Kidney (tissue), 14 donors: ENCODE measurements around the gene PSEN2. TPM values are rescaled to one million over a fixed set of nuclear protein-coding genes. Genes with fewer than 3 reads are reported as not detected.

Experiments
- DNase-seq, 5 donors: peaks; one replicate each; pipeline ENCODE4 v3.0.0-alpha.2; 2013 to 2020
- FAIRE-seq: peaks from 2 replicates; lab custom pipeline; 2012; peaks lifted over from hg19 to GRCh38; lab: Jason Lieb, UNC
- H3K27ac ChIP-seq, 2 donors: one replicate each; pipeline ENCODE4 v1.7.0; 2013; ENCODE audit warnings: low read depth in 2 of 2, low read length in 2 of 2, inconsistent platforms in 1 of 2
- H3K27me3 ChIP-seq: one replicate; pipeline ENCODE4 v1.7.1; 2013; ENCODE audit warnings: low read length, inconsistent platforms; ENCODE audit not compliant: control insufficient read depth, insufficient read depth
- H3K36me3 ChIP-seq, 3 donors: one replicate each; pipeline versions ENCODE4 v1.7.0 to v1.7.1; 2013; ENCODE audit warnings: low read length in 3 of 3, control low read depth in 1 of 3, inconsistent platforms in 1 of 3; ENCODE audit not compliant: insufficient read depth in 3 of 3, control insufficient read depth in 2 of 3
- H3K4me1 ChIP-seq, 3 donors: one replicate each; pipeline versions ENCODE4 v1.7.0 to v1.7.1; 2013; ENCODE audit warnings: low read length in 3 of 3, inconsistent platforms in 1 of 3, low read depth in 1 of 3; ENCODE audit not compliant: control insufficient read depth in 2 of 3, insufficient read depth in 2 of 3
- H3K4me3 ChIP-seq, 3 donors: one replicate each; pipeline versions ENCODE4 v1.7.0 to v1.8.1; 2013; ENCODE audit warnings: low read length in 3 of 3, control low read depth in 1 of 3, inconsistent platforms in 1 of 3
- H3K9ac ChIP-seq, 3 donors: one replicate each; pipeline versions ENCODE4 v1.7.0 to v1.7.1; 2013; ENCODE audit warnings: low read length in 3 of 3, control low read depth in 1 of 3, inconsistent platforms in 1 of 3
- H3K9me3 ChIP-seq, 3 donors: one replicate each; pipeline versions ENCODE4 v1.7.0 to v1.7.1; 2013; ENCODE audit warnings: low read length in 3 of 3, control low read depth in 1 of 3, inconsistent platforms in 1 of 3; ENCODE audit not compliant: control insufficient read depth in 2 of 3, insufficient read depth in 1 of 3
- intact Hi-C: fragments of 100-400 bp; cut with DNase I; formaldehyde crosslinking; loops from one replicate; pipeline ENCODE4 v1.11.1; 2022
- polyA plus RNA-seq: library from polyadenylated mRNA; stranded (reverse); fragments of 350-450 nt; fragmentation: Illumina TruSeq; extraction: RNeasy Lipid Tissue Mini Kit (QIAGEN cat#74804); gene quantifications from one replicate; pipeline ENCODE4 v1.2.3, GENCODE V29; 2014; ENCODE audit warnings: low read depth, low replicate concordance; ENCODE audit not compliant: insufficient read depth
- total RNA-seq: library from RNA; stranded (reverse); fragmentation: NEBNext Ultra II Directional; extraction: Animal tissue kit (Norgen Biotek cat#: 25700); gene quantifications from one replicate; pipeline ENCODE4 v1.2.1, GENCODE V29; 2021
- TF ChIP-seq, protein P1 (sequence below): IDR thresholded peaks from 3 replicates; pipeline ENCODE4 v1.5.1; 2012; ENCODE audit warnings: mild to moderate bottlenecking, moderate library complexity, borderline replicate concordance; ENCODE audit not compliant: insufficient read depth; ENCODE audit errors: extremely low read depth
- donor health status: control.
- donor health status: control.
- donor health status: control.
- donor health status: control.
- donor health status: control.
- donor health status: DM: yes; HTN: yes; CAD: no.
- donor health status: Normal renal cell carcinoma (clear cell type).

Gene PSEN2
- total and polyA plus RNA-seq, 2 donors from 2014 or later: 22.6 to 25.6 TPM

- Histone ChIP-seq H3K27me3 (no peaks in the 10 kb centered on the region), H3K4me3 (no peak overlapping the region), H3K4me1 (peaks cover 0 to 4% (median 0%) of the 10 kb centered on the region in 3 donors), H3K9ac (no peak overlapping the region), H3K27ac (no peak overlapping the region), H3K9me3 (no peaks in the 10 kb centered on the region), H3K36me3 (no peaks in the 10 kb centered on the region)
- intact Hi-C loops: no loop called here
- FAIRE-seq: no peak
- TF ChIP-seq, protein P1, sequence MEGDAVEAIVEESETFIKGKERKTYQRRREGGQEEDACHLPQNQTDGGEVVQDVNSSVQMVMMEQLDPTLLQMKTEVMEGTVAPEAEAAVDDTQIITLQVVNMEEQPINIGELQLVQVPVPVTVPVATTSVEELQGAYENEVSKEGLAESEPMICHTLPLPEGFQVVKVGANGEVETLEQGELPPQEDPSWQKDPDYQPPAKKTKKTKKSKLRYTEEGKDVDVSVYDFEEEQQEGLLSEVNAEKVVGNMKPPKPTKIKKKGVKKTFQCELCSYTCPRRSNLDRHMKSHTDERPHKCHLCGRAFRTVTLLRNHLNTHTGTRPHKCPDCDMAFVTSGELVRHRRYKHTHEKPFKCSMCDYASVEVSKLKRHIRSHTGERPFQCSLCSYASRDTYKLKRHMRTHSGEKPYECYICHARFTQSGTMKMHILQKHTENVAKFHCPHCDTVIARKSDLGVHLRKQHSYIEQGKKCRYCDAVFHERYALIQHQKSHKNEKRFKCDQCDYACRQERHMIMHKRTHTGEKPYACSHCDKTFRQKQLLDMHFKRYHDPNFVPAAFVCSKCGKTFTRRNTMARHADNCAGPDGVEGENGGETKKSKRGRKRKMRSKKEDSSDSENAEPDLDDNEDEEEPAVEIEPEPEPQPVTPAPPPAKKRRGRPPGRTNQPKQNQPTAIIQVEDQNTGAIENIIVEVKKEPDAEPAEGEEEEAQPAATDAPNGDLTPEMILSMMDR: no peak
- no peak for DNase-seq
Measured at GRCh38 chr1:226826479-226827261, 43.7 kb upstream of the PSEN2 start.

DNA sequence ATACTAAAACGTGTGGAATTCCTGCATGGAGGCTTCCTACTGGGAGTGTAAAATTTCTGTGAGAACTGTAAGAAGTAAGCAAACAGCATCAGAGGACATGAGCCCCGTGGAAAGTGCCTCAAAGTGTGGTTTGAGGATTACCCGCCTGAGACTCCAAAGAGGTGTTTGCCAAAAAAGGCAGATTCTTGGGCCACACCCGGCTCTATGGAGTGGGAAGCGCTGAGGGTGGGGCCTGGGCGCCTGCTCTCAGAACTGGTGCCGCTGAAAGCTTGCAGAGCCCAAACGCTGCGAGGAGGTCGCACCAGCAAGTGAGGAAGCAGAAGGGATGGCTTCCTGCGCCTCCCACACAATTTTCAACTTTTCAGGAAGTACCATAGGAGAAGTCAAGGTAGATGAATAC, 43.0 kb upstream of the PSEN2 start:
- no peaks in the 10 kb centered on the region for H3K27me3 ChIP-seq
- TF ChIP-seq, protein P1: no peak
- H3K9me3 ChIP-seq: no peaks in the 10 kb centered on the region
- no peak for FAIRE-seq
- intact Hi-C loops: no loop called here
- no peak overlapping the region for H3K4me3 ChIP-seq
- H3K27ac ChIP-seq: no peak overlapping the region
- no peaks in the 10 kb centered on the region for H3K36me3 ChIP-seq
- no peak for DNase-seq
- H3K9ac ChIP-seq: peak overlapping the region in 1 of 3 donors; percentile 66
- no peaks in the 10 kb centered on the region for H3K4me1 ChIP-seq

DNA sequence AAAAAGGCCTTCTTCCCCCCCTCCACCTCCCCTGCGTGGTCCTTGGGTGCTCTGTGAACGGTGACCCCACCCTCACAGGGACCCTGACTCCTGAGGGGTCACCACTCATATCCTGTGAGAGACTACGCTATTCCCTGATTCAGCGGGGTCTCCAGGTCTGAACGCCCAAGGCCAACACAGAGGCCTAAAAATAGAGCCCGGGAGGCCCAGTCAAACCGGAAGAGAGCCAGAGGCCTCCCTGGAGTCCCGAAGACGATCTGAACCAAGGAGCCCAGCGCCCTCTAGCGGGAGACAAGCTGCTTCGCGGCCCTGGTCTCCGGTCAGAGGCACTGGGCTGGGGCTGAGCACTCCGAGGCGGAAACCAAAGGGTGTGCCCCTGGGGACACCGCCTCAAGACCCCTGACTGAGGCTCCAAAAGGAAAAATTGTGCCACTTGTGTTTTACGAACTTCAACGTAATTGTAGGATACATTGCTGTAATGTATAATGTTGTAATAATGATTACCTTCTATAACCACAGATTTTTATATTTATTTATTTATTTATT, 42.4 kb upstream of the PSEN2 start:
- TF ChIP-seq, protein P1: peak; percentile 94
- peak overlapping the region in 1 of 3 donors; percentile 66 for H3K9ac ChIP-seq
- DNase-seq: peak; percentile 94 to 98 (median 95)
- H3K27ac ChIP-seq: peak overlapping the region in 1 of 2 donors; percentile 29
- H3K36me3 ChIP-seq: no peaks in the 10 kb centered on the region
- no peak for FAIRE-seq
- no peak overlapping the region for H3K4me3 ChIP-seq
- H3K9me3 ChIP-seq: no peaks in the 10 kb centered on the region
- intact Hi-C loops: loop anchor here (2.0 kb wide), 1 partner anchor 195 kb away; no protein-coding TSS in a partner anchor
- H3K4me1 ChIP-seq: no peaks in the 10 kb centered on the region
- no peaks in the 10 kb centered on the region for H3K27me3 ChIP-seq
